ENCODE results near the gene CD68.

GRCh38 chr17:7610641-7611040 is 31.2 kb downstream of the CD68 start:
- TF ChIP-seq POLR2A (IDR thresholded peaks at IDR 0.05) (no peak), CTCF (IDR thresholded peaks at IDR 0.05) (no peak)
